Measurements from ENCODE around the gene MAP2K7.
A peak's percentile ranks its signal among the peaks of the same experiment; 100 is the strongest.
"Not testable (repeated sequence)": the region's sequence is repeated elsewhere in the genome, so short reads cannot be mapped to it uniquely, and the experiment has no call there.

The MAP2K7 gene

DNA sequence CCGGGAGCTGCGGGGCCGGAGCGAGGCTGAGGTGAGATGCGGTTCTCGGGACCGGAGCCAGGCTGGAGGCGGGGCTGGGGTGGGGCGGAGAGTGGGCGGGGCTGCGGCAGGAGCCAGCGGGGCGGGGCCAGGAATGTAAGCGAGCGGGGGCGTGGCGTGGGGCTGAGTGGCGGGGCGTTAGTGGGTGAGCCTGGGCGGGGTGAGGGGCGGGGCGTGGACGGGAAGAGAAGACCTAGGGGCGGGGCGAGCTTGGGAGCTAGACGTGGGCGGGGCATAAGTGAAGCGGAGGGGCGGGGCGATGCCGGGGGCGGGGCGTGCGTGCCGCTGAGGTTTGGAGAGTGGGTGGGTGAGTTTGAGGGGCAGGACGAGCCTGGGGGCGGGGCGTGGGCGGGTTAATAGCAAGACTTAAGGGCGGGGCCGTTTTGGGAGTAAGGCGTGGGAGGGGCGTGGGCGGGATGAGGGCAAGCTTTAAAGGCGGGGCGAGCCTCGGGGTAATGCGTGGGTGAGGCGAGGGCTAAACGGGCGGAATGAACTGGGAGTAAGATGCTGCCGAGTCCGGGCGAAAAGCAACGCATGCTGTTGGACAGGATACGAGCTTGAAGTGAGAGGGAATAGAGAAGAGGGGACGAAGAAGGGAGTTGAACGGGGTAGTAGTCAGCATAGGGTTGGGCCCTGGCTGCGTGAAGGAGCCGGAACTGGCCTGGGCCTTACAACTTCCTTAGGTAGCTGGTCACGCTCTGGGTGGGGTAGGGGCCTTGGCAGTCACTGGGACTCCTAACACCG, 17.0 kb downstream of the MAP2K7 start:
- peak; percentile 97 for DNase-seq

- DNase-seq, result peak; percentile 59
Observed at GRCh38 chr19:7921302-7921966, 17.8 kb downstream of the MAP2K7 start.

DNA sequence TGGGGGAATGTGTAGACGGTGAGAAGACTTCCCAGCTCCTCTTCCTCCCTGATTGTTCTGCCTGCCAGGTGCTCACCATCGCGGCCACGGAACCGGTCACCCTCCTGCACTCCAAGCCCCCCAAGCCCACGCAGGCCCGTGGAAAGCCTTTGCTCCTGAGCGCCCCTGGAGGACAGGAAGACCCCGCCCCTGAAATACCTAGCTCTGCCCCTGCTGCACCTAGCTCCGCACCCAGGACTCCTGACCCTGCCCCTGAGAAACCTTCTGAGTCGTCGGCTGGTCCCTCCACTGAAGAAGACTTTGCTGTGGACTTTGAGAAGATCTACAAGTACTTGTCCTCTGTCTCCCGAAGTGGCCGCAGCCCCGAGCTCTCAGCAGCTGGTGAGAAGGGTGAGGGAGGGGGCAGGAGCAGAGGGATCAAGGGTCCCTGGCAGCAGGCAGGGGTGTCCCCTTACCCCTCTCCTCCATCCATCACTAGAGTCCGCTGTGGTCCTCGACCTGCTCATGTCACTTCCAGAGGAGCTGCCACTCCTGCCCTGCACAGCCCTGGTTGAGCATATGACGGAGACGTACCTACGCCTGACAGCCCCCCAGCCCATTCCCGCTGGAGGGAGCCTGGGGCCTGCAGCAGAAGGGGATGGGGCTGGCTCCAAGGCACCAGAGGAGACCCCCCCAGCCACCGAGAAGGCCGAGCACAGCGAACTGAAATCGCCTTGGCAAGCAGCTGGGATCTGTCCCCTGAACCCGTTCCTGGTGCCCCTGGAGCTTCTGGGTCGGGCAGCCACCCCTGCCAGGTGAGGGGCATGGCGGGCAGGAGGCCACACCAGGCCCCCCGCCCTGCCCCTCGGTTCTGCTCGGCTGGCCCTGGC, 18.5 kb downstream of the MAP2K7 start:
- no peak for DNase-seq

DNA sequence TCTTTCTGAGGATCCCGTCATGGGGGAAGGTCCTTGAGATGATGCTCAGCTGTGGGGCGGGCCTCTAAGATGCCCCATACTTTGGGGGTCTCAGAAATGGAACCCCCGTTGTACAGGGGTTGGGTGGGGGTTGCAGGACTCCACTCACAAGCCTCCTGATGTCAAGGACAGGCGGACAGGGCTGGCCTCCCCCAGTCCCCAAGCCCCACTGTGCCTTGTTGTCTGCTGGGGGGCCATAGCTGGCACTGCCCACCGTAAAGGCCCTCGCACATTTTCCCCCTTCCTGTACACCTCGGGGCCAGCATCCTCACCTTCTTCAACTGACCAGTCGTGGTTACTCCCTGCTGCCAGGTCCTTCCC, 19.1 kb downstream of the MAP2K7 start:
- no peak for DNase-seq

- no peak for DNase-seq
Observed at GRCh38 chr19:7923295-7924191, 19.9 kb downstream of the MAP2K7 start.

- DNase-seq, result no peak
Observed at GRCh38 chr19:7924241-7924640, 20.6 kb downstream of the MAP2K7 start.

DNA sequence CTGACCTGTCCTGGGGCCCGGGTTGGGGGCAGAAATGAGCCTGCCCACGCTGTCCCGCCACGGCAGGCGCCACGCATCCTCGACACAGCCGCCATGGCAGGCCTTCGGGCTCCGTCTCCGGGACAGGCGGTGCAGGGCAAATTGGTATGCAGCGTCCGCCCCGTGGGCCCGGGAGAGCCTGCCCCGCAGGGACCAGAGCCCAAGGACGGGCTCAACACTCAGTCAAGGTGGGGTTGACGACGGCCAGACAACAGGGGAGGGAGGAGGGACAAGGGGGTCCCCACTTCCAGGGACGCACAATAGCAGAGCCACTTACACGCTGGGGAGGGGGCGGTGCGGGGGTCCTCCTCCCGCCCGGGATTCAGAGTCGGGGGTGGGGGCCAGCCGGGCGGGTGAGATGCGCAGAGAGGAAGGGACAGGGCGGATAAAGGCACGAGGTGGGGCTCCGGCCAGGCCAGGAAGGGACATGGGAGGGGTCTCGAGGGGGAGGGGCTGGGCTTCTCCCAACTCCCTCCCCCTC, 21.0 kb downstream of the MAP2K7 start:
- DNase-seq, result no peak

DNA sequence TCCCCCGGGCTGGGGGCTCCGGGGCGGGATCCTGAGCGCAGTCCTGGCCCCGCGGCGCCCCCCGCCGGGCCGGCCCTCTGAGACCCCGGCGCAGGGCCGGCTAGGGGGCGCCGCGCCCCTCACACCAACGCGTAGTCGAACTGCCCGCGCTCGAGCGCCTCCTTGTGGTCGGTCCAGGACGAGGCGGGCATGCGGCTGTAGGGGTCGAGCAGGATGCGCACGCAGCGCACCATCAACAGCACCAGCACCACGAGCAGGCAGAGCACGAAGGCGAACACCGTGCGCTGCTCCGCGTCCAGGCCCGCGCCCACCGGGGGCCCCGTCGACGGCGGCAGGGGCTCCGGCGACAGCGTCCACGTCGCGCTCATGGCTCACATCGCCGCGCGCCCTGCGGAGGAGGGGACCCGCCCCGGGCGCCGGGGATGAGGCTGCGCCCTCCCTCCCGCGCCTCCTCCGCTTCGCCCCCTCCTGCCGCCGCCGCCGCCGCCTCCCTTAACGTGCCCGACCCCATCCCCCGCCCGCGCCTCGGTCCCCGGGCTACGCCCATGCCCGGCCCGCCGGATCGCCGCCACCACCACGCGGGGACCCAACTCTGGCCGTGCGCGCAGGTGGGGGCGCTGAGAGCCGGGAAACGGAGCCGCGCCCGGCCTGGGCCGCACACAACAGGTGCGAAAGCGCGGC, 21.6 kb downstream of the MAP2K7 start:
- DNase-seq, result peak; percentile 77

DNA sequence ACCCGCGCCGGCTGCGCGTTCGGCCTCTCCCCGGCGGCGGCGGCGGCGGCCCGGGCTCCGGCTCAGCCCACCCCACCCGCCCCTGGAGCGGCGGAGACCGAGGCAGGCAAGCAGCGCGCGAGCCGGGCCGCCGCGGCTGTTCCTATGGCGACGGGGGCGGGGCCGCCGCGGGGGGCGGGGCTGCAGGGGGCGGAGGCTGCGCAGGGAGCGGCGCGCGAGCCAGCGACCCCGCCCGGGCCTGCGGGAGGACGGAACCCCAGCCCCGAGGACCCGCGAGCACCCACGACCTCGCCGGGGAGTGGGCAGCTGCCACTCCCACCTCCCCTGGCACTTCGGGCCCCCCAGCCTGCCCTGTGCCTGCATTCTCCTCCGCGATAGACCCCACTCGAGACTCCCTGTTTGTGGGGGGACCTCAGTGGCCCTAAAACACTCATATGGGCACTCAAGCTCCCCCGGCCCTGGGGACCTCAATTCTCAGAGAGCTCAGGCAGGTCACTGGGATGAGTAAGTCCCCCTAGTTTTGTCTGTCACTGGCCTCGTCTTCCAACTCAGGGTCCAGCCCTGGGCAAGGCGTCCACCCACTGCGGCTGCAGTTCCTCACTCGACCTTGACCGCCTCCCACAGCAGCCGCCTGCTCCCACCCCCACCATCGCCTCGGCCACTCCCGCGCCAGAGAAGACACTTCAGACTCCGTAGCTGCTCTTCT, 22.5 kb downstream of the MAP2K7 start, which contains the start of gene CTXN1:
Gene CTXN1, minus strand, starts transcription at position 115 of the 706 bp plus-strand sequence. CDS start 597 bp downstream, outside the sequence.
- DNase-seq, result peak; percentile 73

DNA sequence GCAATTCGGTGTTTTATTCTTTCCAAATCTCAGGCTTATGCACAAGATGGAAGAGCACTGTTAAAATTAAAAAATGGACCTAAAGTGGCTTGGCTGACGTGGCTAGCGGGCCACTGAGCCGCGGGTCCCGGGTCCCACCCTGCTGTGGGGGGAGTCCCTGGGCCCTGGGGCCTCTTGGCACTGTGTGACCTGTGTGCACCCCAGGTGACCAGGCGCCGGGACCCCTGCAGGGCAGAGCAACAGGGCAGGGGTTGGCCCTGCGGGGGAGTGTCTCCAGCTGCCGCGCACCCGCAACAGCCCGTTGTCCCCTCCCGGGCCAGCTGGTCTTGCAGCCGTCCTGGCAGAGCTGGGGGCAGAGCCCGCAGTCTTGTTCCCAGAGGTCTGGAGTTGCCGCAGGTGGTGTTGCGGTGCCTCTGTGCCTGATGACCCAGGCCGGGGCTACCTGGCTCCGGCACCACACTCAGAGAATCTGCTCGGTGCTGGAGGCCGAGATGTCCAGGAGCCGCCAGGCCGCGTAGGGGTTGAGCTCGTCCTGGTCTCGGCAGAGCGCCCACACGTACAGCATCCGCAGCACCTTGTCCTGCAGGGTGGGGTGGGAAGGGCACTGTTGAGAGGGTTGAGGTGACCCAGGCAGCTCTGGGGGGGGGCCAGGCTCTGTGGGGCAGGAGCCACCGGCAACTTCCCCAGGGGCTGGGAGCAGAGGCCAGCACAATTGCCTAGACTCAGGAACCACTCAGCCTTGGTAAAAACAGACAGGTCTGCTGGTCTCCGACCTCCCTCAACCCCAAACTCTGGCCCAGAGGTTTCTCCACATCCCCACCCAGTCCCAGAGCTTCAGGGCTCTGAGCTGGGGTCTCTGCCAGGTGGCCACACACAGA, 23.3 kb downstream of the MAP2K7 start:
- DNase-seq, result no peak

DNA sequence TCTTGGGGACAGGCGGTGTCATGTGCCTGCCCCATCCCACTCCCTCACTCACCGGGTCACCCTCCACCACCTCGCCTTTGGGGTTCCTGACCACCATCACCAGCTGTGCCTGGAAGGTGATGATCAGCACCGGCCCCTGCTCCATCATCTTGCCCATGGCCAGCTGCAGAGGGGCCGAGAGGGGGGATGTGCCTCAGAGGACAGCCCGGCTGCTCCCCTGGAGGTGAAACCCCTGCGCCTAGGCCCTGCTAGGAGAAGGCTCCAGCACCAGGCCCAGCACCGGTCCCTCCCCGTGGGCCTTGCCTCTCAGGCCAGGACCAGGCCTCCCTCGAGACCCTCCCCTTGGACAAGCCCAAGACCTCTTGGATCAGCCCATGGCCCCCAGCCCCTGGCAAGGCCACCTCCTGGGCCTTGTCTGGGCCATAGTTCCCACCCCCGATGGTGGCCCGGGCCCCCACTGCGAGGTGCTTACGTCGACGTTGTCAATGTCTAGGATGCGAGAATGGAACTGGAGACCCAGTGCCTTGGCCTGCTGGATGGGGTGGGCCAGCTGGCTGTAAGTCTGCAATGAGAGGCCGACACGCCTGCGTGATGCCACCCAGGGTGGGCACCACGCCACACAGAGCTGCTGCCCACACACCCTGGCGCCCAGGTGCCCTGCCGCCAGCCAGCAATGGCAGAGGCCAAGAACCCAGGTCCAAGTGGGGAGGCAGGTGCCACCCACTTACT, 24.1 kb downstream of the MAP2K7 start:
- no peak for DNase-seq

DNA sequence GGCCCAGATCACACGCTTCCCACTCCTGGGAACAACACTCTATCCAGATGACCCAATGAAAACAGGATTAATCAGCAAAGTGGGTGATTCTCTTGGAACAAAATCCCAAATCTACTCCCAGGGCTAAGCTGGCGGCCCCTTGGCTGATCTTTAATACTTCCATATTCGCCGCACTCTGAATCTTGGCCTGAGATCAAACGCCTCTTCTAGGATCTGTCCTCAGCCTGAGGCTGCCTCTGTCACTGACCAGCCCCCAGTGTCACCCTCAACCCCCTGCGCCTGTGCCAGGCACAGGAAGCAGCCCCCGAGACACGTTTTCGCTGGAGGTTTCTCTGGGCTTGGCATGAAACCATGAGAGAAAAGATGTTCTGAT, 24.6 kb downstream of the MAP2K7 start:
- DNase-seq, result no peak

- DNase-seq, result no peak
Observed at GRCh38 chr19:7928741-7929701, 25.3 kb downstream of the MAP2K7 start.

DNA sequence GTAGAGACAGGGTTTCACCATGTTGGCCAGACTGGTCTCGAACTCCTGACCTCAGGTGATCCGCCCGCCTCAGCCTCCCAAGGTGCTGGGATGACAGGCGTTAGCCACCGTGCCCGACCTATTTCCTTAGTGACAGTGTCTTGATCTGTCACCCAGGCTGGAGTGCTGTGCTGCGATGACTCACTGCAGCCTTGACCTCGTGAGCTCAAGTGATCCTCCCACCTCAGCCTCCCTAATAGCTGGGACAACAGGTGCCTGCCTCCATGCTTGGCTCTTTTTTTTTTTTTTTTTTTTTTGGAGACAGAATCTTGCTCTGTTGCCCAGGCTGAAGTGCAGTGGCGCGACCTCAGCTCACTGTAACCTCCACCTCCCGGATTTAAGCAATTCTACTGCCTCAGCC, 26.4 kb downstream of the MAP2K7 start:
- DNase-seq, result not testable (repeated sequence)

GRCh38 chr19:7930765-7931164, 27.1 kb downstream of the MAP2K7 start:
- no peak for DNase-seq

GRCh38 chr19:7931221-7932061, 27.8 kb downstream of the MAP2K7 start:
- no peak for DNase-seq
